ENCODE results near the gene CXCL13. TPM values are rescaled to one million over a fixed set of nuclear protein-coding genes. Genes with fewer than 3 reads are reported as not detected.

The CXCL13 gene
- polyA plus RNA-seq, 1 experiment, result not detected

DNA sequence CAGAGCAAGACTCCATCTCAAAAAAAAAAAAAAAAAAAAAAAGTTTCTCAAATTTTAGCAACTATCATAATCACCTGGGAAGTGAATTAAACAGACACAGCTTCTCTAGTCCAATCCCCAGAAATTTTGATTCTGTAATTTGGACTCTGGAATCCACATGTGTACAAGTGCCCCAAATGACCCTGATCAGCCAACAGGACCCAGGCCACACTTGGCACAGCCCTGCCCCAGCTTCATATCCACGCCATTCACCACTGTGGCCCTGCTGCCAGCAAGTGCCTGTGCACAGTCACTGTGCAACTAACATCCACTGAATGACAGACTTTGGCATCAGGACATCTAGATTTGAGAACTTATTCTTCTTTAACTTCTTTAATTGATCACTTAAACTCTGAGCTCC lies 14.1 kb upstream of the CXCL13 start:
- ChIA-PET CTCF (interaction anchor here (1.3 to 1.6 kb wide), 3 partner anchors 8 to 207 kb away, joined by 3 to 4 read pairs (median 3); no protein-coding TSS in a partner anchor), POLR2A (interaction anchor here (0.5 kb wide), 1 partner anchor 102 kb away, joined by 3 read pairs; no protein-coding TSS in a partner anchor)
- Histone ChIP-seq H3K36me3 (ENCODE audit: control insufficient read depth, insufficient read depth, low read length) (no peaks in the 10 kb centered on the region), H3K4me3 (ENCODE audit: low read depth, low read length) (no peak overlapping the region), H3K27me3 (ENCODE audit: control insufficient read depth, insufficient read depth, low read length) (peaks cover 2% of the 10 kb centered on the region)
- no peak for DNase-seq (ENCODE audit: low read depth)
- TF ChIP-seq, protein P1, sequence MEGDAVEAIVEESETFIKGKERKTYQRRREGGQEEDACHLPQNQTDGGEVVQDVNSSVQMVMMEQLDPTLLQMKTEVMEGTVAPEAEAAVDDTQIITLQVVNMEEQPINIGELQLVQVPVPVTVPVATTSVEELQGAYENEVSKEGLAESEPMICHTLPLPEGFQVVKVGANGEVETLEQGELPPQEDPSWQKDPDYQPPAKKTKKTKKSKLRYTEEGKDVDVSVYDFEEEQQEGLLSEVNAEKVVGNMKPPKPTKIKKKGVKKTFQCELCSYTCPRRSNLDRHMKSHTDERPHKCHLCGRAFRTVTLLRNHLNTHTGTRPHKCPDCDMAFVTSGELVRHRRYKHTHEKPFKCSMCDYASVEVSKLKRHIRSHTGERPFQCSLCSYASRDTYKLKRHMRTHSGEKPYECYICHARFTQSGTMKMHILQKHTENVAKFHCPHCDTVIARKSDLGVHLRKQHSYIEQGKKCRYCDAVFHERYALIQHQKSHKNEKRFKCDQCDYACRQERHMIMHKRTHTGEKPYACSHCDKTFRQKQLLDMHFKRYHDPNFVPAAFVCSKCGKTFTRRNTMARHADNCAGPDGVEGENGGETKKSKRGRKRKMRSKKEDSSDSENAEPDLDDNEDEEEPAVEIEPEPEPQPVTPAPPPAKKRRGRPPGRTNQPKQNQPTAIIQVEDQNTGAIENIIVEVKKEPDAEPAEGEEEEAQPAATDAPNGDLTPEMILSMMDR (IDR thresholded peaks at IDR 0.05; ENCODE audit: insufficient read depth, low read depth, low read length), result no peak

- POLR2A ChIA-PET, result no interaction called here
- no peak for DNase-seq (ENCODE audit: low read depth)
- Histone ChIP-seq H3K36me3 (ENCODE audit: control insufficient read depth, insufficient read depth, low read length) (no peaks in the 10 kb centered on the region), H3K4me3 (ENCODE audit: low read depth, low read length) (no peak overlapping the region), H3K27me3 (ENCODE audit: control insufficient read depth, insufficient read depth, low read length) (peaks cover 2% of the 10 kb centered on the region)
- TF ChIP-seq, protein P1 (IDR thresholded peaks at IDR 0.05; ENCODE audit: insufficient read depth, low read depth, low read length), result no peak
- CTCF ChIA-PET, result interaction anchor here (0.7 to 1.6 kb wide), 4 partner anchors 8 to 15 kb away, joined by 3 to 5 read pairs (median 4); partner anchors contain the start of gene CXCL13
Observed at GRCh38 chr4:77593101-77593500, 12.5 kb upstream of the CXCL13 start.

DNA sequence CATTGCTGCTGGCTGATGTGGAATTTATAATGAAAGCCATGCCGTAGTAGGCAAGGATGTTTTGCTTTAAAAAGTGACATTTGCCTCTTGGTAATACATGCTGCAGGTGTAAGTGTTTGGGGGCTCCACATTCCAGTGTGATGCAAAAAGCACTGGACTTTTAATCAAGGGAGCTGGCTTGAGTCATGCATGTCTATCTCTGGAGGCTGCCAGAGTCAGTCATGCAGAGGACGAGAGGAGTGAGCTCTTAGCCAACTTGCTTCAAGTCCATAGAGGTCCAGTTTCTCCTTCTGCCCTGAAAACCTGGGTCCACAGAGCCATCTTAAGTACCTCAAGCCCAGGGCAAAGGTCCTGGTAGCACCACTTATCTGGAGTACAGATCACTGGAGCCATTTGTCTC lies 11.6 kb upstream of the CXCL13 start:
- ChIA-PET CTCF (interaction anchor here (0.7 to 1.3 kb wide), 5 partner anchors 9 to 235 kb away, joined by 3 to 5 read pairs (median 3); partner anchors contain the start of gene CXCL13), POLR2A (no interaction called here)
- Histone ChIP-seq H3K36me3 (ENCODE audit: control insufficient read depth, insufficient read depth, low read length) (no peaks in the 10 kb centered on the region), H3K27me3 (ENCODE audit: control insufficient read depth, insufficient read depth, low read length) (peaks cover 2% of the 10 kb centered on the region), H3K4me3 (ENCODE audit: low read depth, low read length) (no peak overlapping the region)
- TF ChIP-seq, protein P1 (IDR thresholded peaks at IDR 0.05; ENCODE audit: insufficient read depth, low read depth, low read length), result no peak
- no peak for DNase-seq (ENCODE audit: low read depth)

- CTCF ChIA-PET, result no interaction called here
- Histone ChIP-seq H3K27me3 (ENCODE audit: control insufficient read depth, insufficient read depth, low read length) (peaks cover 2% of the 10 kb centered on the region), H3K4me3 (ENCODE audit: low read depth, low read length) (no peak overlapping the region), H3K36me3 (ENCODE audit: control insufficient read depth, insufficient read depth, low read length) (no peaks in the 10 kb centered on the region)
- POLR2A ChIA-PET, result no interaction called here
- DNase-seq (ENCODE audit: low read depth), result no peak
- TF ChIP-seq, protein P1 (IDR thresholded peaks at IDR 0.05; ENCODE audit: insufficient read depth, low read depth, low read length), result no peak
Observed at GRCh38 chr4:77595364-77595973, 10.2 kb upstream of the CXCL13 start.

DNA sequence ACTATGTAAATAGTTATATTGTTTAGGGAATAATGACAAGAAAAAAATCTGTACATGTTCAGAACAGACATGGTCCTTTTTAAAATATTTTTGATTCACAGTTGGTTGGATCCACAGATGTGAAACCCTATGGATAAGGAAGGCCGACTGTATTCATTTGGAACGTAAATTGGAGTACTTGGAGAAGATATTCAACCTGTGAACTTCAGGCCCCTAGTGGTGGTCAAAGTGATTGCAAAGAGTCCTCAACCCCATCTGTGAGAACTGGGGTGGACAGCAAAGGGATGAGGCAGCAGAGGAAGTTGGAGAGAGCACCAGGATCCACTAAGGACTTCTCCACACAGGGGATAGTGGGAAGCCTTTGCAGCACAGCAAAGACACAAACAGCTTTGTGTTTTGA lies 6.2 kb upstream of the CXCL13 start:
- CTCF ChIA-PET, result interaction anchor here (0.7 to 6.5 kb wide), 20 partner anchors 8 to 231 kb away, joined by 3 to 95 read pairs (median 5); no protein-coding TSS in a partner anchor
- H3K4me3 ChIP-seq (ENCODE audit: low read depth, low read length), result no peak overlapping the region
- POLR2A ChIA-PET, result no interaction called here

More for the DNA sequence above, 6.2 kb upstream of the CXCL13 start:
- DNase-seq (ENCODE audit: low read depth), result no peak
- TF ChIP-seq, protein P1 (IDR thresholded peaks at IDR 0.05; ENCODE audit: insufficient read depth, low read depth, low read length), result peak; percentile 73
- Histone ChIP-seq H3K36me3 (ENCODE audit: control insufficient read depth, insufficient read depth, low read length) (no peaks in the 10 kb centered on the region), H3K27me3 (ENCODE audit: control insufficient read depth, insufficient read depth, low read length) (peaks cover 6% of the 10 kb centered on the region)

Data from BJ (cell line).